ENCODE results near the gene SLC10A7.

- TF ChIP-seq CTCF (IDR thresholded peaks at IDR 0.05; ENCODE audit: insufficient read depth, low read depth, low read length) (no peak), EZH2 (IDR thresholded peaks at IDR 0.05; ENCODE audit: insufficient read depth, low read length) (no peak)
These were observed 275.9 kb downstream of the SLC10A7 start for GRCh38 chr4:146245850-146246249.
